ENCODE results near the gene SCAF4.

The SCAF4 gene

DNA sequence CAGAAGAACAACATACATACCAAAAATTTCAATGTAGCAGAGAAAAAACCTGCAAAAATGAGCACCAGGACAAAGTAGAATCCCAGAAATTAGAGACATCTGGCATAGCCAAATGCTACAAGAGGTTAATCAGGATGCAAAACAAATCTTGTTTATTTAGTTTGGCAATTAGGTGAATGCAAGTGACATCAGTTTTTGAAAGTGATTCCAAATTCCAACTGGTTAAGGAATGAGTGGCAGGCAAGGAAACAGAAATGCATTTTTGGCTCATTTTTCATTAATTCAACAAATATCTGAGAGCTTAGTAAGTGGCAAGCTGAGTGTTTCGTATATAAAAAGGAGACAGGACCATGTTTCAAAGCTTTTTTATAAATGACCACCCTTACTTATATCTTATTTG lies 21.3 kb downstream of the SCAF4 start:
- peak; percentile 63 for DNase-seq (ENCODE audit: low read depth)
- TF ChIP-seq, protein P1, sequence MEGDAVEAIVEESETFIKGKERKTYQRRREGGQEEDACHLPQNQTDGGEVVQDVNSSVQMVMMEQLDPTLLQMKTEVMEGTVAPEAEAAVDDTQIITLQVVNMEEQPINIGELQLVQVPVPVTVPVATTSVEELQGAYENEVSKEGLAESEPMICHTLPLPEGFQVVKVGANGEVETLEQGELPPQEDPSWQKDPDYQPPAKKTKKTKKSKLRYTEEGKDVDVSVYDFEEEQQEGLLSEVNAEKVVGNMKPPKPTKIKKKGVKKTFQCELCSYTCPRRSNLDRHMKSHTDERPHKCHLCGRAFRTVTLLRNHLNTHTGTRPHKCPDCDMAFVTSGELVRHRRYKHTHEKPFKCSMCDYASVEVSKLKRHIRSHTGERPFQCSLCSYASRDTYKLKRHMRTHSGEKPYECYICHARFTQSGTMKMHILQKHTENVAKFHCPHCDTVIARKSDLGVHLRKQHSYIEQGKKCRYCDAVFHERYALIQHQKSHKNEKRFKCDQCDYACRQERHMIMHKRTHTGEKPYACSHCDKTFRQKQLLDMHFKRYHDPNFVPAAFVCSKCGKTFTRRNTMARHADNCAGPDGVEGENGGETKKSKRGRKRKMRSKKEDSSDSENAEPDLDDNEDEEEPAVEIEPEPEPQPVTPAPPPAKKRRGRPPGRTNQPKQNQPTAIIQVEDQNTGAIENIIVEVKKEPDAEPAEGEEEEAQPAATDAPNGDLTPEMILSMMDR (IDR thresholded peaks at IDR 0.05; ENCODE audit: low read depth, low read length, missing control alignments), result no peak
- no peak overlapping the region for H3K4me3 ChIP-seq (ENCODE audit: low read depth, low read length)
- in situ Hi-C loops (cut with HindIII; ENCODE audit: low sequenced_read_pairs), result no loop called here

DNA sequence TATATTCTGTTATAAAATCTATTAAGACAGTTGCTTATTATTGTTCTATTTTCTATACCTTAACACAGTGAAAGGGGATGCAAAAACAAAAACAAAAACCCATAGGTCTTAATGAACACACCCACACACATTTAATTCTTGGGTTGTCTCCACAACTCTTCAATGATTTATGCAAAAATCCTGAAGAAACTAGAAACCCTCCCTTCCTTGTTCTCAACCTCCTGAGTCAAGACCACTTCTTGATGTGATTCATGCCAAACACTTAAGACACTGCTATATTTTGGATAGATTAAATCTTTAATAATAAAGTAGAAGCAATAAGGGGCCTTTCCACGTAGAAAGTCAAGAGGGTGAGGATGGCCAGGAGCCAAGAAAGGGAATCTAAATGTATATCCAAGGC lies 23.4 kb downstream of the SCAF4 start:
- in situ Hi-C loops (cut with HindIII; ENCODE audit: low sequenced_read_pairs), result no loop called here
- H3K4me3 ChIP-seq (ENCODE audit: low read depth, low read length), result no peak overlapping the region
- TF ChIP-seq, protein P1 (IDR thresholded peaks at IDR 0.05; ENCODE audit: low read depth, low read length, missing control alignments), result no peak
- no peak for DNase-seq (ENCODE audit: low read depth)

DNA sequence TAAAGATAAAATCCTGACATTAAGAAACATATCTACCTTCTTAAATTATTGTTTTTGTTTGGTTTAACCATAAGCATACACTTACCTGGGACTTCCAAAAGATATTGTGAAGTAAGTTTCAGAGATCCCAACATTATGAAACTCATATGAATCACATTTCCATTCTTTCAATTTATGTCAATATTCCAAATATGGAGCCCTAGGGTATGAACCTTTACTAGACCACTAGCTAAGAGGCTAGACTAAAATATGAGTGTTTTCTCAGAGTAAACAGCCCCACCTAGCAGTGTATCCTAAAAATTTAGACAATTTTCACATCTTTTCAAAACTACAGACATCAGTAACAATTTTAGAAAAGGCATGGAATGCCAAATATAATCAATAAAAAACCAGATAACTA lies 24.4 kb downstream of the SCAF4 start:
- no peak overlapping the region for H3K4me3 ChIP-seq (ENCODE audit: low read depth, low read length)
- DNase-seq (ENCODE audit: low read depth), result no peak
- in situ Hi-C loops (cut with HindIII; ENCODE audit: low sequenced_read_pairs), result no loop called here
- TF ChIP-seq, protein P1 (IDR thresholded peaks at IDR 0.05; ENCODE audit: low read depth, low read length, missing control alignments), result no peak

DNA sequence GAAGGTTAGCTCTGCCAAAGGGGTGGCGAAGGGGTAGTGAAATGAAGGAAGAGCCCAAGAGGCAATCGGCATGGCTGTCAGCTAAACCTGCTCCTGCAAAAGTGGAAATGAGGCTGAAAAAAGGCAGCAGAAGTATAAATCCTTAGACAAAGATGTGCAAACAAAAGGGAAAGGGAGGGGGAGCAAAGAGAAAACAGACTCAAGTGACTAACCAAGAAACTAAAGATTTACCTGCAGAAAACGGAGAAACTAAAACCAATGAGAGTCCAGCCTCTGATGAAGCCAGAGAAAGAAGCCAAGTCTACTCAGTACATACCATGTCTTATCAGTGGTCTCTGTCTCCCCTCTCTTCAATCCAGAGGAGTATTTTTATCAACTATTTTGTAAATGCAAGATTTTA lies 25.4 kb downstream of the SCAF4 start:
- DNase-seq (ENCODE audit: low read depth), result no peak
- no peak overlapping the region for H3K4me3 ChIP-seq (ENCODE audit: low read depth, low read length)
- TF ChIP-seq, protein P1 (IDR thresholded peaks at IDR 0.05; ENCODE audit: low read depth, low read length, missing control alignments), result no peak
- in situ Hi-C loops (cut with HindIII; ENCODE audit: low sequenced_read_pairs), result no loop called here

DNA sequence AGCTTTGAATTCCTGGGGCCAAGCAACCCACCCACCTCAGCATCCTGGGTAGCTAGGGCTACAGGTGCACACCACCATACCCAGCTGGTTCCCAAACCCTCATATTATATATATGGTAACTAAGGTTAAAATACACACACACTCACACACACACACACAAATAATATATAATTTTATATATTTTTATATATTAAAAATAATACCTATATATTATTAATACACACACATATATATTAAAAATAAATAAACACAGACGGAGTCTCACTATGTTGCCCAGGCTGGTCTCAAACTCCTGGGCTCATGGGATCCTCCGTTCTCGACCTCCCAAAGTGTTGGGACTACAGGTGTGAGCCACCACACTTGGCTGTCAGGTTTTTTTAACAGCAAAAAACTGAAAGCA lies 31.9 kb downstream of the SCAF4 start:
- in situ Hi-C loops (cut with HindIII; ENCODE audit: low sequenced_read_pairs), result no loop called here
- DNase-seq (ENCODE audit: low read depth), result no peak
- no peak overlapping the region for H3K4me3 ChIP-seq (ENCODE audit: low read depth, low read length)
- TF ChIP-seq, protein P1 (IDR thresholded peaks at IDR 0.05; ENCODE audit: low read depth, low read length, missing control alignments), result no peak

DNA sequence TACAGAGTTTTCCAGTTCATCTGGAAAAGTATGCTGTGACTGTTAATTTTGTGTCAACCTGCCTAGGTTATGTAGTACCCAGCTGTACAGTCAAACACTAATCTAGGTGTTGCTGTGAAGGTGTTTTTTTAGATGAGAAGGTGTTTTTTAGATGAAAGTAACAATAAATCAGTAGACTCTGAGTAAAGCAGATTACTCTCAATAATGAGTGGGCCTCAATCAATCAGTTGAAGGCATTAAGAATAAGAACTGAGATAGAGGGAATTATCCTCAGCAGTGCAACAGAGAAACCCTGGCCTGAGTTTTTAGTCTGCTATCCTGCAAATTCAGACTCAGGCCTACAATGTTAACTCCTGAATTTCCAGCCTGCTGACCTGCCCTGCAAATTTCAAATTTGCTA lies 33.5 kb downstream of the SCAF4 start:
- DNase-seq (ENCODE audit: low read depth), result no peak
- TF ChIP-seq, protein P1 (IDR thresholded peaks at IDR 0.05; ENCODE audit: low read depth, low read length, missing control alignments), result no peak
- no peak overlapping the region for H3K4me3 ChIP-seq (ENCODE audit: low read depth, low read length)
- in situ Hi-C loops (cut with HindIII; ENCODE audit: low sequenced_read_pairs), result no loop called here

DNA sequence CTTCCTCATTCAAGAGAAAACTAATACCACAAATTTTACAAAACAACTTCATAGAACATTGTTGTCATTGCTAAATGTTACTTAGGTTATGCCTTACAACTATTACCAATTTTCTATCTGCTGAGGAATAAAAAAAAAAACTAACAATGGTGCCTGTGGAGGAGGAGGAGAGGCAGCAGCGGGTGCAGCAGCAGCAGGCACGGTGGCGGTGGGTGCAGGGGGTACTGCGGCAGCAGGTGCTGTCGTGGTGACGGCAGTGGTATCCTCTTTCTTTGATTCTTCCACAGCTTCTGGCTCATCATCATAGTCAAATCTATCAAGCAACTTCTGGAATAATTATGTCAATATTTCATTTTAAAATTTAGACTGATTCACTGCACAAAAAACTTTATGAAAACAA lies 35.5 kb downstream of the SCAF4 start:
- in situ Hi-C loops (cut with HindIII; ENCODE audit: low sequenced_read_pairs), result no loop called here
- TF ChIP-seq, protein P1 (IDR thresholded peaks at IDR 0.05; ENCODE audit: low read depth, low read length, missing control alignments), result no peak
- DNase-seq (ENCODE audit: low read depth), result no peak
- no peak overlapping the region for H3K4me3 ChIP-seq (ENCODE audit: low read depth, low read length)
